GM18520 (cell line): Measurements from ENCODE around the gene IL12A.

Experiments used
- ATAC-seq: cut with Tn5 transposase; IDR thresholded peaks from one replicate; pipeline ENCODE4 v1.9.1; 2021; ENCODE audit not compliant: unreplicated experiment

IL12A gene

DNA sequence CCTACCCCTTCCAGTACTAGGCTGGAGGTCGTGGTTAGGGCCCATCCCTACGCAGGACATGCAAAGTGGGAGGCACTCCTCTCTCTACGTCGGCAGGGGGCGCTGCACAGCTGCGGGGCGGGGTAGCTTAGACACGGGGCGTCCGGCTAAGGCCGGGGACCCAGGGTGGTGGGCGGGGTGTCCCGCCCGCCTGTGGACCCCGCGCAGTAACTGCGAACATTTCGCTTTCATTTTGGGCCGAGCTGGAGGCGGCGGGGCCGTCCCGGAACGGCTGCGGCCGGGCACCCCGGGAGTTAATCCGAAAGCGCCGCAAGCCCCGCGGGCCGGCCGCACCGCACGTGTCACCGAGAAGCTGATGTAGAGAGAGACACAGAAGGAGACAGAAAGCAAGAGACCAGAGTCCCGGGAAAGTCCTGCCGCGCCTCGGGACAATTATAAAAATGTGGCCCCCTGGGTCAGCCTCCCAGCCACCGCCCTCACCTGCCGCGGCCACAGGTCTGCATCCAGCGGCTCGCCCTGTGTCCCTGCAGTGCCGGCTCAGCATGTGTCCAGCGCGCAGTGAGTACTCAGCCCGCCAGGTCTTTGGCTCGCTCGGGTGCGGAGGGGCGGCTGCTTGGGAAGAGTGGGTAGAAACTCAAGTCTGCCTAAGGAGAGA lies at the start of gene IL12A:
Gene IL12A (plus strand): TSS at position 219 of the 655 bp plus-strand sequence.
- peak; percentile 86 for ATAC-seq

DNA sequence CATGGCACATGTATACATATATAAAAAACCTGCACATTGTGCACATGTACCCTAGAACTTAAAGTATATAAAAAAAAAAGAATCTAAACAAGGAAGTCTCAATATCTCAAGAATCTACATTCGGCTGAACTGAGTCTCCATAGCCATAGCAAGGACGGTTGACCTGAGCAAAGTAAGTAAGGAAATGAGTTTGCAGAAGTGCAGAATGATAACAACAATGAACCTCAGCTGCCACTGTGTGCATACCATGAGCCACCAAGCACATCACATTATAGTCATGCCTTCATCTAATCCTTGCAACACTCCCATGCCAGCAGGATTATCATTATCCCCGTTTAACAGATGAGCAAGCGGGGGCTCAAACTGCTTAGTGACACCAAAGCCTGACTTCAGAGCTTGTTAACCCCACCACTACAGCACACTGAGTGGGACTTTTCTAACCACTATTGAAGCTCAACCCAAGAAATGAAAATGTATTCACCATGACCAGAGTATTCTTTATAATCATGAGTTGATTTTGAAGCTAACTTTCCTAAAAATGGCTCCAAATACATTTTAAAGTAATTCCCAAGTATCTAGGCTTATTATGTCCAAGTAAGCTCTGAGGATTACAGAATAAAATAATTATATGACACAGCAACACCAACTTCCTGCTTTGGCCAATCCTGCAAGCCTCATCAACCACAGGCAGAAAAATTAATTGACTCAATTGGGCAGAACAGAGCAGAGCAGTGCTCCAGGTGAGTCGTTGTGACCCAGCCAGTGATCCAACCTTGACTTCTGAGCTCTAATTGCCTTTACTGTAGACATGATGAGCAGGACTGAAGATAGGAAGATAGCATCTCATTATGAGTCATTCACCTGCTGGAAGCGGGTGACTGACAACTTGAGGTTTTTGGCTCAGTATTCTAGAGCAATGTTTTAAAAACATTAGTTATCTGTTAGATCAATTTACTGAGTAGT lies 47.3 kb upstream of the IL12A start:
- no peak for ATAC-seq

DNA sequence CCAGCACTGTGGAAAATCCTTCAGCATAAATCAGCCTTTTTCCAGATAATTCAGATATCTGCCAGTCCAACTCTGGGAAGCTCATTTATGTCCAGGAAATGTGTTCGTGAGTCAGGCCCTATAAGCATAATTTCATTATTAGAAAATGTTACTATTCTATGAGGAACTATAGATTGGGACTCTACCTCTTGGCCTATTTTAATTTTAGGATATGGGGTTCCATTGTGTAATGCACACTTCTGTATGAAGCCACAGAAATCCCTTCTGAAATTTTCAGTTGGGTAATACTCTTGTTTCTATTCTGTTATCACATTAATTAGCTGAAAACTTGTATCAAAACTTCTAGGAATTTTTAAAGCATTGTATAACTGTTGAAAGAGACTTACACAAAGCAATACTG lies 43.9 kb upstream of the IL12A start:
- no peak for ATAC-seq

DNA sequence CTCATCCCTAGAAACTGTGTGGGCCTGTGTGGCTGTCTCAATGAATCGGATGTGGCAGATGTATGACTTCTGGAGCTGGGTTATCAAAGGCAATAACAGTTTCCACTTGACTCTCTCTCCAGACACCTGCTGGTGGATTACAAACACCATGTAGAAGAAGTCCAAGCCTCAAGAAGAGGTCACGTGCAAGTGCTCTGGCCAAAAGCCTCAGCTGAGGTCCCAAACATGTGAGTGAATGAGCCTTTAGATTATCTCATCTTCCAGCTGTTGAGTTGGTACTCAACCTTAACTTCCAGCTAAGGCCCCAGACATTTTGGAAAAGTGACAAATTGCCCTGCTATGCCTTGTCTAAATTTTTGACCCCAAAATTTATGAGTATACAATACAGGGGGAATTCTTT lies 42.7 kb upstream of the IL12A start:
- no peak for ATAC-seq

DNA sequence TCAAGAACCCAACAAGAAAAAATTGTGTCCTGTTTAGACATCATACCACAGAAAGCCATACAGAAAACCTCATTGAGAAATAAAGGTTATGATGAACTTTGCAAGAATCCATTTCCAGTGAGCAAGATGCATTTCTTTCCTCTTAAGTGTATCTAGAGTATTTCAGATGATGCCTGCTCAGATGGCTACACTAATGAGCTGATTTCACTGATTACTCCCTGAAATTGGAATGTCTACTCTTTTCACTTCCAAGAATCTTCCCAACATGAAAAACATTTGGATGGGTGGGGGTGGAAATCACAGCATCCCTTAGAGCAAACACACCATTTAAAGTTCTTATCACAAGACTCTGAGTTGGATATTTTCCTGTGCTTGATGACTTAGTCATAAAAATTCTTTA lies 41.4 kb upstream of the IL12A start:
- ATAC-seq = no peak

DNA sequence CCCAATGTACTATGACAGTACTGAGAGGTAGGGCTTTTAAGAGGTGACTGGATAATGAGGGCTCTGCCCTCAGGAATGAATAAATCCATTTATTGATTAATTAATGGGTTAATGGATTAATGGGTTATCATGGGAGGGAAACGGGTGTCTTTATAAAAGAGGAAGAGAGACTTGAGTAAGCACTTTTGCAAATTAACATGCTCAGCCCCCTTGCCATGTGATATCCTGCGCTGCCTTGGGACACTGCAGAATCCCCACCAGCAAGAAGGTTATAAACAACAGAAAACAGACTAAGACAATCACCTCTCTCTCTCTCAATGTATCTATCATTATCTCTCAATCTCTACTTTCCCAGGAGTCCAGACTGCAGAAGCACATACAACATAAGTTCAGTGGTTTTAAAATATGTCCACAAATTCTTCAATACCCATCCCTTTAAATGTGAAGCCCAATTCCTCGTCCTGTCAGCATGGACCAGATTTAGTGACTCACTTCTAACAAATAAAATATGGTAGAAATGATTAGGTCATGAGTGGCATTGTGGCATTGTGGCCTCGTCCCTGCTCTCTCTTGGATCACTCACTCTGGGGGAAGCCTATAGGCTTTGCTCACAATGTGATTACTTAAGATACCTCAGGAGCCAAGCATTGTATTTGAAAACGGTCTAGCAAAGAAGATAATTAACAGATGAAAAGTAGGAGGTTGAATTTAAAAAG lies 40.0 kb upstream of the IL12A start:
- ATAC-seq = no peak

DNA sequence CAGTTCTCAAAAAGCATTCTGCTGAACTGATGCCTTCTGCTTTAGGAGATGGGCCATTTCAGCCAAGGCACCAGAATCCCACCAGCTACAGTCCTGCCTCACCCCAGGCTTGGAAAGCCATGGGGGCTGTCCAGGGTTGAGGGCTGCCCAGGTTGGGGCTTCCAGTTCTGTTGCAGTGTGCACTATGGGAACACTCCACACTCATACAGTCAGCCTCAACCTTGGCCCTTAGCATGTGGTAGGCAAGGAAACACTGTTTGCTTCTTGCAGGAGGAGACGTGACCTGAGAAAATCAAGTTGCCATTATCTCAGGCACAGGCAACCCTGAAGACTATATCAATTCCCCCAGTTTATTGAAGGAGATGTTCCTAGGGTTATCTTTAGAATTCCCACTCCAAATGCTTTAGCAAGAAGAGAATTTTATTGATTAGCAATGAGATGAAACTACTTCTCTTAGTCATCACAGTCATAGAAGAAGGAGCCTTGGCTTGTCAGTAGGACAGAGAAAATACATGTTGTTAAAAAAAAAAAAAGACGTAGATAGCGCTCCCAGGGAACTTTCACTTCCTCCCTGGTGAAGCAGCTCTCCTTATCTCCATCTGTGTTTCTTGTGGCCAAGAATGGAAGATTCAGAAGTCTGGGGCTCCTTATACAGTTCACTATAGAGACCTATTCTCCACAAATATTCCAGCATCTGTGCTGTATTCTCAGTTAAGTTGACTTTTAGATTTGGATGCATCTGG lies 38.3 kb upstream of the IL12A start:
- peak; percentile 54 for ATAC-seq

DNA sequence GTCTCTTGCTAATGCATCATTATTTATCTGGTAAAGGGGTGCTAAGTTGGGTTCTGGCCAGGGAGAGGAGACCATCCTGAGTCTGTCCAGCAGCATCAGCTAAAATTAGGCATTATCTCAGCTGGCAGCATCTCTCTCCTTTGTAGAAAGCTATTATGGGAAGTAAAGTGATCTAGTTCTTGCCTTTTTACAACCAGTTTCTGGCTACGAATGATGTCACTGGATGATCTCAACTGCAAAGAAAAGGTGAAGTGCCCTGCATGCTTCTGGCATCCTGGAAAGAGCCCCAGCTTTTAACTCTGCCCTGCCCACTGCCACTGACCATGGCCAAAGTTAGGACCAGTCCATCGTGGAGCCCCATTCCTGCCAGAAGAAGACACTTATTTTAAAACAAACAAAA lies 37.1 kb upstream of the IL12A start:
- no peak for ATAC-seq

DNA sequence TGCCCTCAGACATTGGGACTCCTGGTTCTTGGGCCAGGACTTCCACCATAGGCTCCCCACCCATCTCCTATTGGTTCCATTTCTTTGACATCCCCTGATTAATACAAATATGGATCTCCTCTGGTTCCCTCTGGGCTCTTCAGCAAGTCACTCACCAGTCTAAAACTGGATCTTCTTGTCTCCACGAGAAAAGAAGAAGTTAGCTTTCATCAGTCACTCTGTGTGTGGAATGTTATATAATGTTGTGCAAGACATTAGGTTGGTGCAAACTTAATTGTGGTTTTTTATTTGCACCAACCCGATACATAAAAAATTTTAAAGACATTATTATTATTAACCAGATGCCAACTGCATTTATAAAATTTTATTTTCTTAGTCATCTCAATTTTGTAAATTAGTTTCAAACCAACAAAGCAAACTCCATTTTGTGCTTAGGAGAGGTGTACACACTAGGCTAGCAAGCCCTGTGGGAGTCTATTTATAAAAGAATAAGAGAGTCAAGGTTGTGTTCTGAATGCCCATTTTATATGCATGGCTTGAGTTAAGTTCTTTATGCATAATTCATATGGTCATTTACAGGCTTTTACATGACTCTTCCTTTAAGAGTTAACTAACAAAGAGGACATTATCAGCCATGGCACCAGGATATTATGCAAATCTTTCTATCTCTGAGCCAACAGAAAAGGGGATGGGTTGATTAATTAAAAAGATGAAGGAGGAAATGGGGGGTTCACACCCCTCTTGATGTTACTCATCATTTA lies 35.1 kb upstream of the IL12A start:
- no peak for ATAC-seq

DNA sequence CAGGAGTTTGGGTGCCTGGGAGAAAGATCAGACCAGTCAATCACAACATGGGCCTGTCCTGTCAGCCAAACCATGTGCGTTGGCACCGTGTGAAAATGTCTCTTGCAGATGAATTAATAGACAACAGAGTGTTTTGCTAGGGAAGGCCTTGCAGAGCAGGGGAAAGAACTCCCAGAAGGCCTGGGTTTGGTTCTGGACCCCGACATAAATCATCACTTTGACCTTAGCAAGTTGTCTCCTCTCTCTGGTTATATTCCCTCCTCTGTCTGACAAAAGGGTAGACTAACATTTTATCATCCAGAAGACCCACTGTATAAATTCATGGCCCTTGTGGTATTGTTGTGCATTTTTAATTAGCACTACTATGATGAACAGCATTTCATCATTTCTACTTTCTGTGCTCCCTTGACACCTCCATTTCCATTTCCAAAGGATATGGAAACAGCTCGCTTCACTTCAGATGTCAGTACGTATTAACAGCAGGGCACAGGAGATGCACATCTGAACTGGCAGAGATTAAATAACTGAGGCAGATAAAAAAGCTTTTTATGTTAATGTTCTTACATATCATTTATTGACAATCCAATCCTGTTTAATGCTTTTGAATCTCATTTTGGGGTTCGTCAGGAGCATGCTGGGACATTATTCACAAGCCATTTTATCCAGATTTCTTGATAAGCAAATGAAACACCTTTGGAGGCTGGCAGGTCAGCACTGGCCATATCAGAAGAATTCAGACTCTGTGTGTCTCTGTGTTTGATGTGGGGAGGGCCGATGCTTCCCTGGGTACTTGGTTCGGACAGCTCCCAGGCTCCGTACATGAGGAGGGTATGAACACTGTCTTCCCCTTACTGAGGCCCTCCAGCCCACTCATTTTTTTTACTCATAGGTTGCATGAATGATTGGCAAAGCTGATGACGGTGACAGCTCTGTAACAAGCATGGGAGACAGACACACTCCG lies 28.2 kb upstream of the IL12A start:
- ATAC-seq = no peak

DNA sequence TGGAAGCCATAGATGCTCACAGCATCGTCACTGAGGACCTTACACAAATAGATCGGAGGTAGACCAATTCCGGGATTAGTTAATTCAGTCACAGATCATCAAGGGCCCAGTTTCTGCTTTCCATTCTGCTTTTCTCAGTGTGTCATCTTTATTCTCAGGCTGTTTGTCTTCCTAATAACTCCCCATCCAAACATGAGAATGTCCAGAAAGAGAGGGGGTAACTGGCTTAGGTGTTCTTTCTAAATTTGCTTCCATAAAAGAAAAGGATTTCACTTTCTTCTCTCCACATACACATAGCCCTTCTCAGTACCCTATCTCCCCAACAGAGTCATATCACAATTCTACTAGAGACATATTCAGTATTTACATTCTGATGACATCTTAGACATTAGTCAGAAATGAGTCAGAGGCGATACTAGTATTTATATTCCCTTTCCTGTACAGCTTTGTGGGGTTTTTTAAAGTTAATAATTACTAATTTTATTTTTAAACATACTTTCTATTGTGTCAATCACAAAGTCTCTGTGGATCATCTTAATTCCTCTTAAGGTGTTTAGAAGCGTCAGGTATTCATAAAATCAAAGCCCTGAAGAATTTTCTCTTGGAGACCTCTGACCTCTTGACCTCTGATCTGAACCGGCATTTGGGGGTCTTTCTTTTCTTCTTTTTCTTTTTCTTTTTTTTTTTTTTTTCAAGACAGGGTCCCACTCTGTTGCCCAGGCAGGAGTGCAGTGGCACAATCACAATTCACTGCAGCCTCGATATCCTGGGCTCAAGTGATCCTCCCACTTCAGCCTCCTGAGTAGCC lies 24.3 kb upstream of the IL12A start:
- peak; percentile 100 for ATAC-seq

DNA sequence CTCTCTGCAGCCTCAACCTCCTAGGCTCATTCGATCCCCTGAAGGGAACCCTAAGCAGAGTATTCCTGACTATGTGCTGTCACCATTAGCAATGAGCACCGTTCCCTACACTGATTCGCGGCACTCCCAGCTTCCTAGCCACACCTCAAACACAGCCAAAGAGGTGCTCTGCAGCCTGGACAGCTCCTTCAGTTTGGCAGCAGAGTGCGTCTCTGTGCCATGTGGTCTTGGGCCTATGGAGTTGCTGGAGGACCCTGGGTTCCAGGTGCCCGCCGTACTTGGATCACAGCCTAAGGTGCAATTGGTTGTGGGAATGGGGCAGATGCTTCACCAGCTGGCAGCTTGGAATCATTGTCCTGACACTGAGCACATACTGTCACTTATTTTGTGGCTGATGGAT lies 17.3 kb upstream of the IL12A start:
- ATAC-seq = no peak

DNA sequence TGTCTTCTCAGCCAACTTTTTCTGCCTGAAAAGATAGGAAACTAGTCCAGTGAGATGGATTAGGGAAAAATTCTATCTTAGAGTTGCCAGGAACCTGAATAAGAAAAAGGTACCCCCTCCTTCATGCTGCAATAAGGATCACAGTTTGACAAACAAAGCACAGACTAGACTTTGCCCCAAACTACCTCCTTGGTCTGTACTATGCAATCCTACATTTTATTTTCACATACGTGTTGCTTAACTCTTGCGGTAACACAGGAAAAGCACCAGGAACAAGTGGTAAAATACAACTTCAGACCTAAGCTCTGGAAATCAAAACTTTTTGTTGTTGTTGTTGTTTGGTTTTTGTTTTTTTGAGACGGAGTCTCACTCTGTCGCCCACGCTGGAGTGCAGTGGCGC lies 11.3 kb upstream of the IL12A start:
- no peak for ATAC-seq

DNA sequence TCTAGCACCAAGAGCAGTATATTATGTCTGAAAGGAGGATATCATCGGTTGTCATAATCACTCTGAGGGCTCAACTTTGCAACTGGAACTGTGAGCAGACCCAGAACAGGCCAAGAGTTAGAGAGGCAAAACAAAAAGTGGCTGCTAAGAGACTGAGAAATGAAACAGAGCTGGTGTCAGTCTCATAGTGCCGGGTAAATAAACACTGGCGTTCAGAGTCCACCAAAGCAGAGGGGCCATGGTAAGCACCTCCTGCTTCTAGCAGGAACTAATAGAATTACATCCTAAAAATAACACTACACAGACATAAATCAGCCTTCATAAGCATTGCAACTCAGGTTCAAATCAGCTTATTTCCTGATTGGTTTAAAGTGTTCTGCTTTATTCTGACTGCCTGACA lies 10.3 kb upstream of the IL12A start:
- ATAC-seq = peak; percentile 65

DNA sequence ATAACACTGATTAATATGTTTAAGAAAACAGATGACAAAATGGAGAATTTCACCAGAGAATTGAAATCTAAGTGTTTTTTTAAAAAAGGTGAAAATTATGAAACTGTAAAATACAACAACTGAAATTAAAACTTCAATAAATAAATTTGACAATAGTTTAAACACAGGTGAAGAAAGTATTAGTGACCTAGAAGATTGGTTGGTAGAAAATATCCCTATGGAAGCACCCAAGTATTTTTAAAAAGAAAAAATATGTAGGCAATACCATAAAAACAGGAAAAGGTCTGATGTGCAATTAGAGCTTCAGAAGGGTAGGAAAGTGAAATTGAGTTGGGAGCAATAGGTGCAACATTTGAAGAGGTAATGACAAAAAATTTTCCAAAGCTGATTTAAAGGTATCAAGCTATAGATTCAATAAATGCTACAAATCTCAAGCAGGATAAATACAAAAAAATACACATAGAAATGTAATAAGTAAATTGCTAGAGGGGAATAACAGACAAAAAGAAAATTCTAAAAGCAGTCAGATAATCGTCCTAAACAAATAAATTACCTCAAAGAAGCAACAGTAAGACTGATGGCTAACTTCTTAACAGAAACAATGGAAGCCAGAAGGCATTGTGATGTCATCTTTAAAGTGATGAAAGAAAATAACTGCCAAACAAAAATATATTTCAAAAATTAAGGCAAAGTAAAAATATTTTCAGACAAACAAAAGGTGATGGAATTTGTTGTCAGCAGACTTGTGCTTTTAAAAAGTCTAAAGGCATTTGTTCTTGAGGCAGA lies 9.5 kb upstream of the IL12A start:
- no peak for ATAC-seq

DNA sequence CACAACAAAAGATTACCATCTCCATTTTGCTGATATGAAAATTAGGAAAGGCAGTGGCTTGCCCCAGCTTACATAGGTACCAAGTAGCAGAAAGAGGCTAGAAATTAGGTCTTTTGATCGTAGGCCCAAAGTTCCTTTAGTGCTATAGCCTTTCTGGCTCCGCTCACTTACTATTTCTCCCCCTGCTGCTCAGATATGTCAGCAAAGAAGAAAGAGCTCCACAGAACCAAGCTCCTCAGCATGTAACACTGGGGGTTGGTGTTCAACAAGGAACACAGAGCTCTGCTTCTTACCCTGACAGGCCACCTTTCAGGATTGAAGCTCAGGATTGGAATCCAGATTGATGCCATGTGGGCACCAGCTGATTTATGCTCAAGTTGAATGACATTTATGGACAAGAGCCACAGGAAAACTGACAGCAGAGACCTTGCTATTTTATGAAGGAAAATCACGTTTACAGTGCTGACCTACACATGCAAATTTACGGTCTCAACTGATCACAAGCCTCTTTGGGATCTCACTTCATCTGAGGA lies 6.1 kb upstream of the IL12A start:
- no peak for ATAC-seq

DNA sequence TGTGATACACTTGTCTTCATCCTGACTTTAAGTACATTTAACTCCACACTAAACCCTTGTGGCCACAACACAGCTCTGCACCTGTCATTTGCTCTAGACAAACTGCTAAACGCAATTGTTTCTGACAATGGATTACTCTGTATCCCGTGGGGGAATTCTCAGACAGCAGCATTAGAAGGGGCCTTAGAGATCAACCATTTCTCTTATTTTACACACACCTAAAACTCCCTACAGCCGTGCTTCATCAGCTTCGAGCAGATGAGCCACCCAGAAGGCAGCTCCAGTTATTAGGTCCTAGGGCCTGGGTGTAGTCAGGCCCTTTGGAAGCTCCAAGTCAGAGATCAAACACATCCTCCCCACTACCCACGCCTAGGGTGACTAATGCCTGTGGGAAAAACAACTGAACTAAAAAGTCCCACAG lies 1.3 kb upstream of the IL12A start:
- ATAC-seq = no peak
